GM21381 (cell line): ENCODE results near the gene TMEM256.

ENCODE experiments used
- ATAC-seq: cut with Tn5 transposase; IDR thresholded peaks from one replicate; pipeline ENCODE4 v1.9.1; 2021; ENCODE audit warnings: mild to moderate bottlenecking, moderate library complexity; ENCODE audit not compliant: unreplicated experiment

Gene TMEM256

GRCh38 chr17:7431231-7431630 is 27.3 kb upstream of the TMEM256 start:
- no peak for ATAC-seq

GRCh38 chr17:7429722-7430121 is 25.8 kb upstream of the TMEM256 start:
- ATAC-seq = no peak

- no peak for ATAC-seq
Measured at GRCh38 chr17:7428557-7428956, 24.7 kb upstream of the TMEM256 start, which contains the start of gene SPEM3. Gene SPEM3 (plus strand): TSS chr17:7428857. CDS start chr17:7428903, 46 bp downstream.

GRCh38 chr17:7427549-7427948 is 23.7 kb upstream of the TMEM256 start:
- no peak for ATAC-seq

GRCh38 chr17:7426896-7427489 is 23.1 kb upstream of the TMEM256 start:
- no peak for ATAC-seq

GRCh38 chr17:7426203-7426863 is 22.4 kb upstream of the TMEM256 start:
- no peak for ATAC-seq

- ATAC-seq = no peak
Measured at GRCh38 chr17:7425756-7426155, 21.9 kb upstream of the TMEM256 start.

GRCh38 chr17:7425316-7425715 is 21.4 kb upstream of the TMEM256 start, which contains the start of gene SPEM2:
Gene SPEM2 (plus strand): TSS chr17:7425616. CDS start chr17:7425689, 73 bp downstream.
- ATAC-seq = no peak

GRCh38 chr17:7423679-7424078 is 19.8 kb upstream of the TMEM256 start:
- ATAC-seq = no peak

GRCh38 chr17:7421186-7421585 is 17.3 kb upstream of the TMEM256 start:
- no peak for ATAC-seq

GRCh38 chr17:7419819-7420610 is 16.1 kb upstream of the TMEM256 start, which contains the start of gene SPEM1:
Gene SPEM1 (plus strand): TSS chr17:7420324. CDS start chr17:7420385, 61 bp downstream.
- ATAC-seq = no peak

- ATAC-seq = no peak
Measured at GRCh38 chr17:7418472-7419152, 14.7 kb upstream of the TMEM256 start.

- no peak for ATAC-seq
Measured at GRCh38 chr17:7417056-7417655, 13.3 kb upstream of the TMEM256 start.

GRCh38 chr17:7416323-7416722 is 12.4 kb upstream of the TMEM256 start:
- ATAC-seq = no peak

- no peak for ATAC-seq
Measured at GRCh38 chr17:7415784-7416183, 11.9 kb upstream of the TMEM256 start.

- ATAC-seq = no peak
Measured at GRCh38 chr17:7414837-7415236, 10.9 kb upstream of the TMEM256 start.

GRCh38 chr17:7413346-7413985 is 9.6 kb upstream of the TMEM256 start:
- ATAC-seq = no peak

- ATAC-seq = no peak
Measured at GRCh38 chr17:7411427-7411750, 7.5 kb upstream of the TMEM256 start.

GRCh38 chr17:7410634-7411426 is 6.9 kb upstream of the TMEM256 start:
- no peak for ATAC-seq

- ATAC-seq = no peak
Measured at GRCh38 chr17:7409716-7410115, 5.8 kb upstream of the TMEM256 start.
